ENCODE measurements around the gene GALNT18. TPM values are rescaled to one million over a fixed set of nuclear protein-coding genes. Genes with fewer than 3 reads are reported as not detected.

Gene GALNT18
- total and polyA plus RNA-seq, 2 of the 4 experiments (the other 2 are of a cell fraction) = 9.5 to 11.3 TPM

- Histone ChIP-seq H4K91ac (ENCODE audit: insufficient read depth, low read depth, low read length) (no peak overlapping the region), H4K8ac (ENCODE audit: low read depth in 2 of 2, low read length in 2 of 2) (no peak overlapping the region), H3K36me3 (ENCODE audit: control insufficient read depth, insufficient read depth, low read length) (no peaks in the 10 kb centered on the region), H3K4me3 (ENCODE audit: insufficient read depth, low read depth, low read length) (no peak overlapping the region), H4K5ac (ENCODE audit: low read depth, low read length) (no peak overlapping the region), H2AK9ac (replicated peaks; ENCODE audit: low read depth, low read length, poor library complexity) (no peak overlapping the region), H3K23ac (ENCODE audit: low read depth, low read length) (no peak overlapping the region), H2BK120ac (ENCODE audit: low read depth, low read length) (no peak overlapping the region), H3K9me3 (ENCODE audit: control insufficient read depth, insufficient read depth, low read length) (no peaks in the 10 kb centered on the region), H3K56ac (ENCODE audit: extremely low read depth, insufficient read depth, low read length) (no peak overlapping the region), H3K4me2 (ENCODE audit: low read depth, low read length) (no peak overlapping the region), H2BK15ac (ENCODE audit: low read depth, low read length) (no peak overlapping the region), H2BK20ac (ENCODE audit: low read depth, low read length) (no peak overlapping the region), H3K4me1 (ENCODE audit: control insufficient read depth, insufficient read depth, low read length) (no peaks in the 10 kb centered on the region), H3K9ac (ENCODE audit: low read depth, low read length) (no peak overlapping the region), H4K20me1 (ENCODE audit: insufficient read depth, low read length) (no peaks in the 10 kb centered on the region), H2AFZ (replicated peaks; ENCODE audit: low read length, poor library complexity) (no peak overlapping the region), H3K27me3 (ENCODE audit: control insufficient read depth, insufficient read depth, low read length) (peaks cover 20% of the 10 kb centered on the region), H2AK5ac (ENCODE audit: low read depth, low read length) (no peak overlapping the region), H3K4ac (ENCODE audit: low read depth, low read length) (no peak overlapping the region), H3K27ac (ENCODE audit: insufficient read depth, low read length) (no peak overlapping the region), H3K9me1 (ENCODE audit: insufficient read depth, low read length) (no peaks in the 10 kb centered on the region), H2BK5ac (ENCODE audit: low read depth, low read length, poor library complexity, severe bottlenecking) (no peak overlapping the region), H3K14ac (replicated peaks; ENCODE audit: low read depth, low read length) (no peak overlapping the region), H3K18ac (ENCODE audit: low read depth, low read length) (no peak overlapping the region), H3K79me1 (ENCODE audit: low read depth in 1 of 2, low read length in 2 of 2) (no peaks in the 10 kb centered on the region)
- no CpG with 5 or more reads among the region's 7 CpGs for WGBS, 2 experiments (ENCODE audit: extremely low coverage in 2 of 2, insufficient read length in 1 of 2)
- TF ChIP-seq MXI1 (IDR thresholded peaks at IDR 0.05; ENCODE audit: borderline replicate concordance, low read depth, low read length) (no peak), RCOR1 (IDR thresholded peaks at IDR 0.05; ENCODE audit: insufficient replicate concordance, low read length) (no peak), NFE2L2 (IDR thresholded peaks at IDR 0.05; ENCODE audit: low read depth, low read length) (no peak), RFX5 (IDR thresholded peaks at IDR 0.05; ENCODE audit: low read depth, low read length) (no peak), MAFK (IDR thresholded peaks at IDR 0.05; ENCODE audit: low read depth, low read length) (no peak), SMC3 (IDR thresholded peaks at IDR 0.05; ENCODE audit: low read depth, low read length) (no peak), POLR2A (IDR thresholded peaks at IDR 0.05; ENCODE audit: low read depth, low read length) (no peak), BHLHE40 (IDR thresholded peaks at IDR 0.05; ENCODE audit: low read depth, low read length) (no peak), USF2 (IDR thresholded peaks at IDR 0.05; ENCODE audit: low read depth, low read length) (no peak), FOS (IDR thresholded peaks at IDR 0.05; ENCODE audit: low read depth, low read length) (no peak)
- TF ChIP-seq, protein P1, sequence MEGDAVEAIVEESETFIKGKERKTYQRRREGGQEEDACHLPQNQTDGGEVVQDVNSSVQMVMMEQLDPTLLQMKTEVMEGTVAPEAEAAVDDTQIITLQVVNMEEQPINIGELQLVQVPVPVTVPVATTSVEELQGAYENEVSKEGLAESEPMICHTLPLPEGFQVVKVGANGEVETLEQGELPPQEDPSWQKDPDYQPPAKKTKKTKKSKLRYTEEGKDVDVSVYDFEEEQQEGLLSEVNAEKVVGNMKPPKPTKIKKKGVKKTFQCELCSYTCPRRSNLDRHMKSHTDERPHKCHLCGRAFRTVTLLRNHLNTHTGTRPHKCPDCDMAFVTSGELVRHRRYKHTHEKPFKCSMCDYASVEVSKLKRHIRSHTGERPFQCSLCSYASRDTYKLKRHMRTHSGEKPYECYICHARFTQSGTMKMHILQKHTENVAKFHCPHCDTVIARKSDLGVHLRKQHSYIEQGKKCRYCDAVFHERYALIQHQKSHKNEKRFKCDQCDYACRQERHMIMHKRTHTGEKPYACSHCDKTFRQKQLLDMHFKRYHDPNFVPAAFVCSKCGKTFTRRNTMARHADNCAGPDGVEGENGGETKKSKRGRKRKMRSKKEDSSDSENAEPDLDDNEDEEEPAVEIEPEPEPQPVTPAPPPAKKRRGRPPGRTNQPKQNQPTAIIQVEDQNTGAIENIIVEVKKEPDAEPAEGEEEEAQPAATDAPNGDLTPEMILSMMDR (conservative IDR thresholded peaks at IDR 0.05; ENCODE audit: low read depth, low read length) = no peak
- ATAC-seq (ENCODE audit: low read depth) = no peak
- intact Hi-C loops (cut with micrococcal nuclease) = no loop called here
- in situ Hi-C loops (cut with MboI; ENCODE audit: low sequenced_read_pairs) = no loop called here
- dilution Hi-C loops (cut with HindIII; ENCODE audit: low sequenced_read_pairs, unreplicated experiment) = no loop called here
- DNase-seq = no peak
- ChIA-PET CTCF (no interaction called here), POLR2A (ENCODE audit: unreplicated experiment) (no interaction called here)
- BruUV-seq (replicated peaks) = no TSS peak
Observed at GRCh38 chr11:11288972-11289616, 332.7 kb downstream of the GALNT18 start.

All from IMR-90 (cell line).